Activated T-cell treated with anti-CD3 and anti-CD28 coated beads, Interleukin-2, amount 50 U/mL, for 4 hours (primary cell): ENCODE measurements around the gene OSBPL8. TPM values are rescaled to one million over a fixed set of nuclear protein-coding genes. Genes with fewer than 3 reads are reported as not detected.

Experiments
- ATAC-seq, 2 donors: fragments of 200-7000 bp; cut with Tn5 transposase; one replicate each; pipeline ENCODE4 v1.10.0; 2021
- DNase-seq: peaks from one replicate; pipeline ENCODE4 v3.0.0-alpha.2; 2020
- H3K27me3 Mint-ChIP-seq: one replicate; pipeline ENCODE4 v1.8.0; 2021; ENCODE audit warnings: low read depth, mixed read lengths
- H3K36me3 Mint-ChIP-seq: one replicate; pipeline ENCODE4 v1.8.0; 2022; ENCODE audit warnings: mixed read lengths; ENCODE audit not compliant: insufficient read depth
- H3K4me1 Mint-ChIP-seq: one replicate; pipeline ENCODE4 v1.8.0; 2021; ENCODE audit warnings: low read depth, mixed read lengths
- H3K4me3 Mint-ChIP-seq: one replicate; pipeline ENCODE4 v1.8.0; 2021; ENCODE audit warnings: mild to moderate bottlenecking, moderate library complexity, mixed read lengths
- H3K9me3 Mint-ChIP-seq: one replicate; pipeline ENCODE4 v1.8.0; 2021; ENCODE audit warnings: mixed read lengths
- total RNA-seq, 3 donors: library from RNA; stranded (reverse); gene quantifications; one replicate each; pipeline ENCODE4 v1.2.1, GENCODE V29; 2021

OSBPL8 gene
- total RNA-seq, 3 donors from 2014 or later, result 81.3 to 91.9 (median 87.3) TPM

- no peaks in the 10 kb centered on the region for H3K27me3 Mint-ChIP-seq
- ATAC-seq (no peak), DNase-seq (no peak)
- H3K4me1 Mint-ChIP-seq, result peaks cover 23% of the 10 kb centered on the region
- H3K4me3 Mint-ChIP-seq, result no peak overlapping the region
- H3K9me3 Mint-ChIP-seq, result peaks cover 3% of the 10 kb centered on the region
- peaks cover 8% of the 10 kb centered on the region for H3K36me3 Mint-ChIP-seq
Measured at GRCh38 chr12:76420222-76420621, 139.3 kb downstream of the OSBPL8 start.

- ATAC-seq (no peak), DNase-seq (no peak)
- no peaks in the 10 kb centered on the region for H3K27me3 Mint-ChIP-seq
Measured at GRCh38 chr12:76417116-76417515, 142.5 kb downstream of the OSBPL8 start.

DNA sequence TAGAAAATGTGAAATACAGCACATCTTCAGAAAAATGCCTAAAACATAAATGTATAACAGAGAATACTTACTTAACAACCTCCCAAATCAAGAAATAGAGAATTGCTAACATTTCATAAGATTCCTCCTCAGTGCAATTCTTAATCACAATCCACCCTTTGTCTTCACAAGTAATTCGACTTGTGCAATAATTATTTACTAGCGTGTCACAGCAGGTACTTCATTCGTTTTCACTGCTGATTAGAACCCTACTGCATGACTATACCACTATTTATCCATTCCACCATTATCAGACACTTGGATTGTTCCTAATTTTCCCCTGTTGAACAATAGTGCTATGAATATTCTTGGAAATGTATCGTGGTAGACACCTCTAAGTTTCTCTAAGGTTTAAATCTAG is 146.4 kb downstream of the OSBPL8 start:
- Mint-ChIP-seq H3K36me3 (peaks cover 4% of the 10 kb centered on the region), H3K4me1 (peaks cover 10% of the 10 kb centered on the region), H3K9me3 (no peaks in the 10 kb centered on the region), H3K4me3 (no peak overlapping the region), H3K27me3 (no peaks in the 10 kb centered on the region)
- DNase-seq, result no peak
- ATAC-seq, result no peak

More at GRCh38 chr12:76417116-76417515, 142.5 kb downstream of the OSBPL8 start:
- peaks cover 11% of the 10 kb centered on the region for H3K4me1 Mint-ChIP-seq
- no peak overlapping the region for H3K4me3 Mint-ChIP-seq
- peaks cover 6% of the 10 kb centered on the region for H3K36me3 Mint-ChIP-seq
- no peaks in the 10 kb centered on the region for H3K9me3 Mint-ChIP-seq

DNA sequence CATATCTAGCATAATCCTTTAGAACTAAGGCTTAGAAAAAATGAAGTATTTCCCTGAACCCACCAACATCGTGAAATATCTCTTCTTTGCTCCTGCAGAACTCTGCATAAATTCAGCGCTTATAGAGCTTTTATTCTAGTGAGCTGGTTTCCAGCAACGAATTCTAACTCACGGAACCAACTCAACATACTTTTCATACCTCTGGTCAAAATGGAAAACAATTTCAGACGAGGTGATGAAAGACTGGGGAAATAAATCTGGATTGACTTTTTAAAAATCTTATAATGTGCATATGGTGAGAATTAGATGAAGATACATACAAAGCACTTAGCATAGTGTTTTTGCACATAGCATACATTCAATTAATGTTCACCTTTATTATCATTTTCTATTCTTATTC is 148.8 kb downstream of the OSBPL8 start:
- Mint-ChIP-seq H3K4me3 (no peak overlapping the region), H3K27me3 (no peaks in the 10 kb centered on the region), H3K36me3 (no peaks in the 10 kb centered on the region), H3K9me3 (no peaks in the 10 kb centered on the region), H3K4me1 (peaks cover 4% of the 10 kb centered on the region)
- ATAC-seq, result no peak
- DNase-seq, result no peak

GRCh38 chr12:76410371-76410770 is 149.2 kb downstream of the OSBPL8 start:
- Mint-ChIP-seq H3K4me1 (peaks cover 4% of the 10 kb centered on the region), H3K9me3 (no peaks in the 10 kb centered on the region), H3K27me3 (no peaks in the 10 kb centered on the region), H3K36me3 (no peaks in the 10 kb centered on the region), H3K4me3 (no peak overlapping the region)
- DNase-seq, result no peak
- ATAC-seq, result no peak

GRCh38 chr12:76409074-76409473 is 150.5 kb downstream of the OSBPL8 start:
- Mint-ChIP-seq H3K27me3 (no peaks in the 10 kb centered on the region), H3K36me3 (no peaks in the 10 kb centered on the region), H3K4me3 (no peak overlapping the region), H3K4me1 (peaks cover 4% of the 10 kb centered on the region), H3K9me3 (no peaks in the 10 kb centered on the region)
- ATAC-seq (no peak), DNase-seq (no peak)

- no peak for DNase-seq
- no peaks in the 10 kb centered on the region for H3K27me3 Mint-ChIP-seq
- H3K9me3 Mint-ChIP-seq, result no peaks in the 10 kb centered on the region
- peaks cover 2% of the 10 kb centered on the region for H3K36me3 Mint-ChIP-seq
- H3K4me1 Mint-ChIP-seq, result peaks cover 2% of the 10 kb centered on the region
- ATAC-seq, result no peak
- no peak overlapping the region for H3K4me3 Mint-ChIP-seq
Measured at GRCh38 chr12:76407710-76408109, 151.9 kb downstream of the OSBPL8 start.

DNA sequence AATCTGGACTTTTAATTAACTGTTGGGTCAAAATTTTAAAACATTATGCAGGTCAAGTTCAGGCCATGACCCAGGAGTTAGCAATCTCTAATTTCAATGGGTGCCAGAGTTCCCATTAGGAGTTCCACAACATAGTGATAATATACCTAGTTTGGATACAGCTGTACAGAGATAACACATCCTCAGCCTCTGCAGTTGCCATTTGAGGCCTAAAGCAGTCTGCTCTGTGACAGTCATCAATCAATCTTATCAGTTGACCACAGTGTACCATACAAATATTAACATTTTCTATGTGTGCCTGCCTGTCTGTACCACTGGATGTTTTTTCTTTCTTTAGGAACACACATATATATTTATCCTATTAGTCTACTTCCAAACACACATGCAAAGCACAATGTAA is 157.3 kb downstream of the OSBPL8 start:
- DNase-seq, result no peak
- H3K9me3 Mint-ChIP-seq, result no peaks in the 10 kb centered on the region
- no peaks in the 10 kb centered on the region for H3K4me1 Mint-ChIP-seq
- no peaks in the 10 kb centered on the region for H3K27me3 Mint-ChIP-seq
- no peak for ATAC-seq
- peaks cover 13% of the 10 kb centered on the region for H3K36me3 Mint-ChIP-seq
- H3K4me3 Mint-ChIP-seq, result no peak overlapping the region

GRCh38 chr12:76400136-76400535 is 159.4 kb downstream of the OSBPL8 start:
- H3K4me3 Mint-ChIP-seq, result no peak overlapping the region
- H3K9me3 Mint-ChIP-seq, result no peaks in the 10 kb centered on the region
- peaks cover 14% of the 10 kb centered on the region for H3K36me3 Mint-ChIP-seq
- ATAC-seq (no peak), DNase-seq (no peak)
- no peaks in the 10 kb centered on the region for H3K27me3 Mint-ChIP-seq
- no peaks in the 10 kb centered on the region for H3K4me1 Mint-ChIP-seq

- Mint-ChIP-seq H3K9me3 (no peaks in the 10 kb centered on the region), H3K36me3 (peaks cover 16% of the 10 kb centered on the region), H3K4me3 (no peak overlapping the region), H3K4me1 (no peaks in the 10 kb centered on the region), H3K27me3 (no peaks in the 10 kb centered on the region)
- ATAC-seq (no peak), DNase-seq (no peak)
Measured at GRCh38 chr12:76399040-76399439, 160.5 kb downstream of the OSBPL8 start.

GRCh38 chr12:76398106-76398505 is 161.5 kb downstream of the OSBPL8 start:
- H3K27me3 Mint-ChIP-seq, result no peaks in the 10 kb centered on the region
- DNase-seq (no peak), ATAC-seq (no peak)
- H3K9me3 Mint-ChIP-seq, result no peaks in the 10 kb centered on the region
- H3K4me1 Mint-ChIP-seq, result no peaks in the 10 kb centered on the region
- H3K4me3 Mint-ChIP-seq, result no peak overlapping the region
- peaks cover 14% of the 10 kb centered on the region for H3K36me3 Mint-ChIP-seq

- Mint-ChIP-seq H3K9me3 (no peaks in the 10 kb centered on the region), H3K4me3 (no peak overlapping the region), H3K4me1 (no peaks in the 10 kb centered on the region), H3K27me3 (no peaks in the 10 kb centered on the region), H3K36me3 (peaks cover 30% of the 10 kb centered on the region)
- DNase-seq, result no peak
- ATAC-seq, result no peak
Measured at GRCh38 chr12:76391461-76391860, 168.1 kb downstream of the OSBPL8 start.

GRCh38 chr12:76387614-76388013 is 172.0 kb downstream of the OSBPL8 start:
- no peak for ATAC-seq
- DNase-seq, result no peak
- H3K36me3 Mint-ChIP-seq, result peaks cover 41% of the 10 kb centered on the region
- H3K9me3 Mint-ChIP-seq, result no peaks in the 10 kb centered on the region
- no peak overlapping the region for H3K4me3 Mint-ChIP-seq
- H3K27me3 Mint-ChIP-seq, result no peaks in the 10 kb centered on the region
- H3K4me1 Mint-ChIP-seq, result no peaks in the 10 kb centered on the region

GRCh38 chr12:76384560-76384959 is 175.0 kb downstream of the OSBPL8 start:
- H3K27me3 Mint-ChIP-seq, result no peaks in the 10 kb centered on the region
- H3K4me3 Mint-ChIP-seq, result no peak overlapping the region
- peaks cover 31% of the 10 kb centered on the region for H3K36me3 Mint-ChIP-seq
- no peaks in the 10 kb centered on the region for H3K9me3 Mint-ChIP-seq
- ATAC-seq (no peak), DNase-seq (no peak)
- H3K4me1 Mint-ChIP-seq, result no peaks in the 10 kb centered on the region

DNA sequence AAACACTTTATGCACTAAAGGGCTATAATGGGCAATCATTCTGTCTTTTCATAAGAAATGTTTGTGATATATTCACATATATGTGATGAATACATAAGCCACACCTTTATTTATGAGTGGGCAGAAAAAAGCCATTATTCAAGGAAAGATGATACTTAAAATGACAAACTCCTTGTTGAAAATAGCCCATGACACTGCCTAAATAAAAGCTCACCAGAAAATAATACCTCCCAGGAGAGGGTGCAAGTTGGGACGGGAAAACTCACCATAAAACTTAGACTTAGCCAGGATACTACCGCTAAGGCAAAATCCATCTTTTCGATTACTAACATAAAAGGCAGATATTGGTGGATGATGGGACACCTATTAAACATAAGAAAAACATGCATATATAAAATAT is 175.6 kb downstream of the OSBPL8 start:
- Mint-ChIP-seq H3K4me3 (no peak overlapping the region), H3K4me1 (no peaks in the 10 kb centered on the region), H3K27me3 (no peaks in the 10 kb centered on the region), H3K36me3 (peaks cover 31% of the 10 kb centered on the region), H3K9me3 (no peaks in the 10 kb centered on the region)
- DNase-seq (no peak), ATAC-seq (no peak)

DNA sequence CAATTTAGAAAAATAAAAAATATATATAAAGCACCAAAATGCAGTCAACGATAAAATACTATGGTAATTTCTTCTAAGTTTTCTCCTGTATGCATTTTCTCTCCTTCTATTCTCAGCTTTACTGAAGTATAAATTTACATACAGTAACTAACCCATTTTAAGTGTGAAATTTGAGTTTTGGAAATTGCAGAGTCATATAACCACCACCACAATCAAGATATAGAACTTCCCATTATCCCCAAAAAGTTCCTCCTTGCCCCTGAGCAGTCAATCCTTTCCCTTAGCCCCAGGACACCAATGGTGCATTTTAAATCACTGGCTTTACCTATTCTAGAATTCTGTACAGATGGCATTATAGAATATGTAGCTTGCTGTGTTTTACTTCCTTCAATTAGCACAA is 180.3 kb downstream of the OSBPL8 start:
- DNase-seq (no peak), ATAC-seq (no peak)
- H3K36me3 Mint-ChIP-seq, result peaks cover 37% of the 10 kb centered on the region
- H3K27me3 Mint-ChIP-seq, result no peaks in the 10 kb centered on the region
- H3K9me3 Mint-ChIP-seq, result no peaks in the 10 kb centered on the region
- no peak overlapping the region for H3K4me3 Mint-ChIP-seq
- H3K4me1 Mint-ChIP-seq, result no peaks in the 10 kb centered on the region
